OCI-LY7 (cell line): ENCODE measurements around the gene KNDC1.

Source experiments
- EZH2phosphoT487 ChIP-seq: fragments of 200-600 bp; sonication (generic); IDR thresholded peaks from 2 replicates; pipeline ENCODE4 v1.6.1; 2018; ENCODE audit warnings: low read depth, borderline replicate concordance, mild to moderate bottlenecking, mixed run types, antibody characterized with exemption, low read length, moderate library complexity, mixed read lengths
- TF ChIP-seq, protein P1 (sequence below): fragments of 200-600 bp; sonication (generic); conservative IDR thresholded peaks from 2 replicates; pipeline ENCODE4 v1.5.1; 2014; ENCODE audit warnings: mild to moderate bottlenecking, antibody characterized with exemption, low read length, moderate library complexity, mixed read lengths

- TF ChIP-seq, protein P1, sequence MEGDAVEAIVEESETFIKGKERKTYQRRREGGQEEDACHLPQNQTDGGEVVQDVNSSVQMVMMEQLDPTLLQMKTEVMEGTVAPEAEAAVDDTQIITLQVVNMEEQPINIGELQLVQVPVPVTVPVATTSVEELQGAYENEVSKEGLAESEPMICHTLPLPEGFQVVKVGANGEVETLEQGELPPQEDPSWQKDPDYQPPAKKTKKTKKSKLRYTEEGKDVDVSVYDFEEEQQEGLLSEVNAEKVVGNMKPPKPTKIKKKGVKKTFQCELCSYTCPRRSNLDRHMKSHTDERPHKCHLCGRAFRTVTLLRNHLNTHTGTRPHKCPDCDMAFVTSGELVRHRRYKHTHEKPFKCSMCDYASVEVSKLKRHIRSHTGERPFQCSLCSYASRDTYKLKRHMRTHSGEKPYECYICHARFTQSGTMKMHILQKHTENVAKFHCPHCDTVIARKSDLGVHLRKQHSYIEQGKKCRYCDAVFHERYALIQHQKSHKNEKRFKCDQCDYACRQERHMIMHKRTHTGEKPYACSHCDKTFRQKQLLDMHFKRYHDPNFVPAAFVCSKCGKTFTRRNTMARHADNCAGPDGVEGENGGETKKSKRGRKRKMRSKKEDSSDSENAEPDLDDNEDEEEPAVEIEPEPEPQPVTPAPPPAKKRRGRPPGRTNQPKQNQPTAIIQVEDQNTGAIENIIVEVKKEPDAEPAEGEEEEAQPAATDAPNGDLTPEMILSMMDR, result no peak
- TF ChIP-seq EZH2phosphoT487, result no peak
These were observed 109.3 kb downstream of the KNDC1 start for GRCh38 chr10:133269367-133269766.
